K562 (cell line): ENCODE measurements around the gene DIP2C. TPM values are rescaled to one million over a fixed set of nuclear protein-coding genes. Genes with fewer than 3 reads are reported as not detected.

ENCODE experiments used
- ATAC-seq: fragments of 200-7000 bp; cut with Tn5 transposase; 3 replicates; pipeline ENCODE4 v1.9.1; 2020; ENCODE audit warnings: moderate library complexity
- BruUV-seq: library from RNA; stranded (reverse); fragments of 400-500 nt; replicated peaks from 2 replicates; lab custom pipeline; 2021; lab: Mats Ljungman, UMichigan
- CTCF ChIA-PET: fragments of 300-600 bp; formaldehyde crosslinking; extraction: SDS; loops from one replicate; lab custom pipeline; 2021; ENCODE audit warnings: low intra/inter-chr PET ratio; lab: Yijun Ruan, JAX
- POLR2A ChIA-PET: fragments of 300-600, 350-650 bp; sonication (Branson Sonifier 250); formaldehyde crosslinking; extraction: SDS; loops from one replicate; lab custom pipeline; 2021; ENCODE audit warnings: antibody characterized with exemption, inconsistent platforms; lab: Yijun Ruan, JAX
- DNase-seq, 4 experiments: peaks; one replicate each; pipeline versions ENCODE4 v3.0.0 to v3.0.0-alpha.2; 2011 to 2018; ENCODE audit warnings: low spot score in 3 of 4, mixed read lengths in 3 of 4; ENCODE audit errors: extremely low read depth in 1 of 4
- FAIRE-seq: peaks from 2 replicates; lab custom pipeline; 2011; peaks lifted over from hg19 to GRCh38; lab: Jason Lieb, UNC
- H2AFZ ChIP-seq: 2 replicates; pipeline ENCODE4 v1.6.0; 2011; ENCODE audit warnings: low read depth, low read length, control low read depth, inconsistent platforms
- H3K27ac ChIP-seq: fragments of 200-600 bp; 3 replicates; pipeline ENCODE4 v1.8.0; 2011; ENCODE audit warnings: low read depth, mild to moderate bottlenecking, control low read depth, inconsistent platforms, low read length, moderate library complexity, mixed read lengths; ENCODE audit errors: extremely low read depth
- H3K27me3 ChIP-seq, 2 experiments: fragments of 300-600 bp in 1 of 2; 2 replicates in 1 of 2; 3 replicates in 1 of 2; pipeline versions ENCODE4 v1.6.0 to v1.8.0; 2011; ENCODE audit warnings: inconsistent platforms in 2 of 2, low read length in 2 of 2, mild to moderate bottlenecking in 1 of 2, mixed read lengths in 1 of 2, moderate library complexity in 1 of 2; ENCODE audit not compliant: control insufficient read depth in 2 of 2, insufficient read depth in 2 of 2
- H3K36me3 ChIP-seq: fragments of 300-600 bp; 3 replicates; pipeline ENCODE4 v1.8.0; 2011; ENCODE audit warnings: mild to moderate bottlenecking, low read length, inconsistent platforms; ENCODE audit not compliant: control insufficient read depth, insufficient read depth
- H3K4me1 ChIP-seq, 2 experiments: fragments of 200-600 bp in 1 of 2; replicated peaks in 1 of 2; 2 replicates in 1 of 2; 3 replicates in 1 of 2; pipeline versions ENCODE4 v1.5.1 to v1.8.0; 2011; ENCODE audit warnings: inconsistent platforms in 2 of 2, low read length in 2 of 2, mild to moderate bottlenecking in 1 of 2, mixed read lengths in 1 of 2, moderate library complexity in 1 of 2; ENCODE audit not compliant: control insufficient read depth in 2 of 2, insufficient read depth in 2 of 2
- H3K4me2 ChIP-seq: 2 replicates; pipeline ENCODE4 v1.6.1; 2011; ENCODE audit warnings: low read length, control low read depth, inconsistent platforms, mixed read lengths; ENCODE audit not compliant: insufficient read depth
- H3K4me3 ChIP-seq: fragments of 200-600 bp; sonication (generic), shearing (Covaris generic); 2 replicates; pipeline ENCODE4 v1.5.1; 2016; ENCODE audit warnings: control low read depth, inconsistent platforms
- H3K79me2 ChIP-seq: fragments of 200-600 bp; 3 replicates; pipeline ENCODE4 v1.8.0; 2011; ENCODE audit warnings: low read length, inconsistent platforms; ENCODE audit not compliant: control insufficient read depth, insufficient read depth
- H3K9ac ChIP-seq, 2 experiments: 2 replicates each; pipeline versions ENCODE4 v1.6.0 to v1.6.1; 2011; ENCODE audit warnings: low read depth in 2 of 2, low read length in 2 of 2, control low read depth in 1 of 2, inconsistent platforms in 1 of 2, mild to moderate bottlenecking in 1 of 2, mixed read lengths in 1 of 2; ENCODE audit not compliant: insufficient read depth in 1 of 2
- H3K9me1 ChIP-seq: one replicate; pipeline ENCODE4 v1.6.0; 2011; ENCODE audit warnings: inconsistent platforms, mild to moderate bottlenecking, low read length, moderate library complexity; ENCODE audit not compliant: control insufficient read depth, insufficient read depth
- H3K9me3 ChIP-seq: replicated peaks from 2 replicates; pipeline ENCODE4 v1.5.1; 2011; ENCODE audit warnings: low read depth, low read length, inconsistent platforms; ENCODE audit not compliant: control insufficient read depth, insufficient read depth
- H4K20me1 ChIP-seq: replicated peaks from 2 replicates; pipeline ENCODE4 v1.6.1; 2011; ENCODE audit warnings: low read length, inconsistent platforms, mixed read lengths; ENCODE audit not compliant: control insufficient read depth, insufficient read depth
- ARID1B ChIP-seq: fragments of 450-650 bp; IDR thresholded peaks from 2 replicates; pipeline ENCODE4 v1.6.1; 2016; ENCODE audit warnings: antibody characterized with exemption, mild to moderate bottlenecking, inconsistent platforms
- ARID2 ChIP-seq: fragments of 450-650 bp; IDR thresholded peaks from 2 replicates; pipeline ENCODE4 v1.6.1; 2017; ENCODE audit warnings: antibody characterized with exemption, mild to moderate bottlenecking
- LARP7 ChIP-seq: fragments of 450-650 bp; IDR thresholded peaks from 2 replicates; pipeline ENCODE4 v1.6.1; 2016
- NR3C1 ChIP-seq: sonication (generic); formaldehyde crosslinking; IDR thresholded peaks from 2 replicates; pipeline ENCODE4 v1.8.1; 2022; ENCODE audit warnings: missing genetic modification reagents
- SAP30 ChIP-seq: fragments of 200-600 bp; sonication (generic); IDR thresholded peaks from 2 replicates; pipeline ENCODE4 v1.6.1; 2012; ENCODE audit warnings: borderline replicate concordance, low read depth, mild to moderate bottlenecking, moderate library complexity, low read length, control low read depth, inconsistent platforms; ENCODE audit not compliant: insufficient read depth, poor library complexity, severe bottlenecking
- ZNF324 ChIP-seq: fragments of 250-450 bp; sonication (Bioruptor Pico); IDR thresholded peaks from 2 replicates; pipeline ENCODE4 v1.4.0; 2020; ENCODE audit warnings: mild to moderate bottlenecking
- WGBS: fragments of 100-300 bp; shearing (Covaris generic); methylation state at CpG from one replicate; pipeline ENCODE4 v1.1.6; 2016; ENCODE audit warnings: low coverage, mixed read lengths; ENCODE audit not compliant: insufficient coverage; ENCODE audit errors: missing lambda C conversion rate; 5-methylcytosine and 5-hydroxymethylcytosine counted together
- in situ Hi-C: fragments of 300-500 bp; cut with MboI; formaldehyde crosslinking; loops from 4 replicates; pipeline ENCODE4 v1.15.0; 2018; ENCODE audit warnings: inconsistent platforms, mixed read lengths
- intact Hi-C: fragments of 100-400 bp; cut with micrococcal nuclease; formaldehyde crosslinking; loops from 2 replicates; pipeline ENCODE4 v1.14.2; 2022
- polyA plus RNA-seq, 8 experiments: library from polyadenylated mRNA; depleted of rRNA in 4 of 8; stranded (reverse) in 5 of 8; unstranded in 3 of 8; fragments of >200 nt; fragmentation: Nextera tagmentation in 2 of 8; fragmentation: Illumina TruSeq in 1 of 8; extraction: Ambion mirVana in 2 of 8; extraction: Trizol in 1 of 8; gene quantifications; 2 replicates each; pipeline versions ENCODE4 v1.2.1 to v1.2.3, GENCODE V29; 2011 to 2014; ENCODE audit warnings: inconsistent platforms in 1 of 8, missing spikeins in 1 of 8
- total RNA-seq, 7 experiments: library from RNA; depleted of rRNA in 6 of 7; stranded (reverse); fragments of >200 nt in 6 of 7; fragmentation: Illumina TruSeq in 2 of 7; extraction: Trizol in 2 of 7; gene quantifications; 2 replicates each; pipeline versions ENCODE4 v1.2.1 to v1.2.3, GENCODE V29; 2011 to 2021; ENCODE audit warnings: low replicate concordance in 1 of 7
- TF ChIP-seq, protein P1 (sequence below): fragments of 250-450 bp; sonication (Bioruptor Pico); IDR thresholded peaks from 2 replicates; pipeline ENCODE4 v1.5.0; 2021

Gene DIP2C
- total and polyA plus RNA-seq, 9 of the 15 experiments (the other 6 are each of a cell fraction or from before 2014, with no cell fraction given): 0.01 TPM; not detected in 8

DNA sequence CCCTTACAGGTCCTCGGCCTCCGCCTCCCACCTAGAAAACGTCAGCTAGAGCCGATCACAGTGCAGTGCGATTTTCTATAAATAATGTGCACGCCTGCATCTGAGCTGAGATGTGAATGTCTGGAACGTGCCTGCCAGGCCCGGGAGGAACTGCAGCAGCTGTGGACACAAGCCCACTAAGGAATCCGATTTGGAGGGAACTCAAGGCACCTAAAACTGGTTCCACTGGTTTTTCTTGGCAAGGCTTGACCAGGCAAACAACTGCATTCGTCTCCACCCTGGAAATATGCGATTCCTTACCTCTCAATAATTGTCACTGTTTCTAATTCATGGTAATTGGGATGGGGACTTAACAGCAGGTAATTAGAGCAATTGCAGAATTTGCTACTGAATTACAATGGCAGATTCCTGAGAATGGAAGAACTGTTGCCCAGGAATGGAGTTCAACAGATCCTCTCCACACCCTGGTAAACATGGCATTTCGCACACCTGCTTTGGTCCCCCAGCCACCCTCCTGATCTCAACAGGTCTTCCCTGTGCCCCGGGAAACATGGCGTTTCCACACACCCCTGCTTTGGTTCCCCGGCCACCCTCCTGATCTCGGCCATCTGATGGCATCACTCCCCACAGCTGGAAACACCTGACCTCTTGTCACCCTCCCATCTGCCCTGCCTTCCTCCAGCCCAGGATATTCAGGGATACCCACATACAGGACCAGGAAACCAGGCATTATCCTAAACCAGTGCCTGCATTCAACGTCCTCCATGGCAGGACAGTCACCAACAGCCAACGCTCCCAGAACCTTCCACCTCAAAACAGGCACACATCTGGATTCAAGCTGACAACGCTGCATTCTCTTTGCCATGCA is 76.0 kb downstream of the DIP2C start:
- no peak overlapping the region for H2AFZ ChIP-seq
- H3K4me1 ChIP-seq: no peaks in the 10 kb centered on the region
- no peaks in the 10 kb centered on the region for H4K20me1 ChIP-seq
- H3K36me3 ChIP-seq: no peaks in the 10 kb centered on the region
- no peaks in the 10 kb centered on the region for H3K79me2 ChIP-seq
- no peak for FAIRE-seq
- TF ChIP-seq NR3C1 (CRISPR knock-in tag): no peak
- TF ChIP-seq ARID1B: no peak
- TF ChIP-seq, protein P1, sequence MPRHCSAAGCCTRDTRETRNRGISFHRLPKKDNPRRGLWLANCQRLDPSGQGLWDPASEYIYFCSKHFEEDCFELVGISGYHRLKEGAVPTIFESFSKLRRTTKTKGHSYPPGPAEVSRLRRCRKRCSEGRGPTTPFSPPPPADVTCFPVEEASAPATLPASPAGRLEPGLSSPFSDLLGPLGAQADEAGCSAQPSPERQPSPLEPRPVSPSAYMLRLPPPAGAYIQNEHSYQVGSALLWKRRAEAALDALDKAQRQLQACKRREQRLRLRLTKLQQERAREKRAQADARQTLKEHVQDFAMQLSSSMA (CRISPR knock-in tag): no peak
- TF ChIP-seq ARID2: no peak
- TF ChIP-seq LARP7: no peak
- TF ChIP-seq SAP30: no peak
- no peak for TF ChIP-seq ZNF324 (CRISPR knock-in tag)
- TF ChIP-seq, all 486 proteins: peak for 0
- no TSS peak for BruUV-seq
- DNase-seq (no peak), ATAC-seq (no peak)
- no peaks in the 10 kb centered on the region for H3K9me1 ChIP-seq
- CTCF ChIA-PET: no interaction called here
- in situ Hi-C loops (no loop called here), intact Hi-C loops (no loop called here)
- H3K4me2 ChIP-seq: no peak overlapping the region
- POLR2A ChIA-PET: interaction anchor here (0.7 to 1.2 kb wide), 3 partner anchors 25 to 320 kb away, joined by 3 read pairs; no protein-coding TSS in a partner anchor
- H3K27me3 ChIP-seq: peaks cover 30 to 59% of the 10 kb centered on the region in 2 experiments; a peak in 4 of 5 replicates
- no peak overlapping the region for H3K27ac ChIP-seq
- no peak overlapping the region for H3K9ac ChIP-seq
- H3K9me3 ChIP-seq: no peaks in the 10 kb centered on the region
- 1% methylated on average over 19 of the region's 19 CpGs for WGBS
- no peak overlapping the region for H3K4me3 ChIP-seq
